Endothelial cell of umbilical vein (primary cell): ENCODE measurements around the gene COL23A1. TPM values are rescaled to one million over a fixed set of nuclear protein-coding genes. Genes with fewer than 3 reads are reported as not detected.

Experiments
- BruUV-seq: library from RNA; stranded (reverse); fragments of 400-500 nt; replicated peaks from 2 replicates; lab custom pipeline; 2021; lab: Mats Ljungman, UMichigan
- CTCF ChIA-PET: fragments of 300-600, 350-600 bp; sonication (Branson Sonifier 250); formaldehyde crosslinking; loops from one replicate; lab custom pipeline; 2021; ENCODE audit warnings: antibody characterized with exemption, inconsistent platforms; lab: Charles Lee
- POLR2A ChIA-PET: fragments of 300-600, 350-600 bp; sonication (Branson Sonifier 250); formaldehyde crosslinking; loops from one replicate; lab custom pipeline; 2021; ENCODE audit warnings: antibody characterized with exemption, inconsistent platforms; lab: Charles Lee
- DNase-seq: peaks from one replicate; pipeline ENCODE4 v3.0.0-alpha.2; 2011; ENCODE audit warnings: low read depth, low spot score
- FAIRE-seq: peaks from 2 replicates; lab custom pipeline; 2011; peaks lifted over from hg19 to GRCh38; lab: Jason Lieb, UNC
- H2AFZ ChIP-seq: 2 replicates; pipeline ENCODE4 v1.6.0; 2012; ENCODE audit warnings: low read depth, low read length, control low read depth, inconsistent platforms
- H3K27ac ChIP-seq: 2 replicates; pipeline ENCODE4 v1.5.1; 2011; ENCODE audit warnings: low read depth, mild to moderate bottlenecking, control low read depth, low read length, moderate library complexity; ENCODE audit not compliant: insufficient read depth
- H3K27me3 ChIP-seq, 2 experiments: 2 replicates each; pipeline versions ENCODE4 v1.6.0 to v1.6.1; 2011; ENCODE audit warnings: low read length in 2 of 2, mixed read lengths in 1 of 2; ENCODE audit not compliant: control insufficient read depth in 2 of 2, insufficient read depth in 2 of 2
- H3K36me3 ChIP-seq, 2 experiments: 2 replicates in 1 of 2; 3 replicates in 1 of 2; pipeline ENCODE4 v1.5.1; 2011; ENCODE audit warnings: low read length in 2 of 2, mild to moderate bottlenecking in 1 of 2, moderate library complexity in 1 of 2; ENCODE audit not compliant: control insufficient read depth in 2 of 2, insufficient read depth in 2 of 2; ENCODE audit errors: extremely low read depth in 1 of 2
- H3K4me1 ChIP-seq: 3 replicates; pipeline ENCODE4 v1.5.1; 2011; ENCODE audit warnings: mild to moderate bottlenecking, low read length; ENCODE audit not compliant: control insufficient read depth, insufficient read depth; ENCODE audit errors: extremely low read depth
- H3K4me2 ChIP-seq: 2 replicates; pipeline ENCODE4 v1.6.1; 2011; ENCODE audit warnings: low read length, control low read depth, mixed read lengths; ENCODE audit not compliant: insufficient read depth
- H3K4me3 ChIP-seq, 3 experiments: fragments of 200-600 bp in 1 of 3; sonication (generic), shearing (Covaris generic) in 1 of 3; replicated peaks in 1 of 3; 2 replicates each; pipeline ENCODE4 v1.5.1; 2011 to 2016; ENCODE audit warnings: control low read depth in 3 of 3, low read length in 3 of 3, mild to moderate bottlenecking in 2 of 3, inconsistent platforms in 1 of 3, low read depth in 1 of 3, moderate library complexity in 1 of 3; ENCODE audit not compliant: insufficient read depth in 1 of 3
- H3K79me2 ChIP-seq: 2 replicates; pipeline ENCODE4 v1.6.0; 2012; ENCODE audit warnings: low read length, inconsistent platforms; ENCODE audit not compliant: control insufficient read depth, insufficient read depth
- H3K9ac ChIP-seq: replicated peaks from 2 replicates; pipeline ENCODE3; 2011; ENCODE audit warnings: low read length, control low read depth; ENCODE audit not compliant: insufficient read depth; ENCODE audit errors: extremely low read depth
- H3K9me1 ChIP-seq: replicated peaks from 3 replicates; pipeline ENCODE4 v1.6.0; 2011; ENCODE audit warnings: mild to moderate bottlenecking, low read length; ENCODE audit not compliant: control insufficient read depth, insufficient read depth; ENCODE audit errors: extremely low read depth
- H3K9me3 ChIP-seq: replicated peaks from 2 replicates; pipeline ENCODE4 v1.5.1; 2012; ENCODE audit warnings: low read length, inconsistent platforms; ENCODE audit not compliant: control insufficient read depth, insufficient read depth
- H4K20me1 ChIP-seq: replicated peaks from 2 replicates; pipeline ENCODE3; 2011; ENCODE audit warnings: mild to moderate bottlenecking, low read length; ENCODE audit not compliant: control insufficient read depth, insufficient read depth; ENCODE audit errors: extremely low read depth
- CTCF ChIP-seq, 2 donors: IDR thresholded peaks; 1 replicate in 1 of 2; 2 replicates in 1 of 2; pipeline ENCODE4 v1.5.1; 2011; ENCODE audit warnings: low read length in 2 of 2, mild to moderate bottlenecking in 2 of 2, moderate library complexity in 2 of 2, control low read depth in 1 of 2, inconsistent platforms in 1 of 2, low read depth in 1 of 2; ENCODE audit not compliant: insufficient read depth in 1 of 2; ENCODE audit errors: extremely low read depth in 1 of 2
- EZH2 ChIP-seq: IDR thresholded peaks from 2 replicates; pipeline ENCODE4 v1.6.1; 2012; ENCODE audit warnings: borderline replicate concordance, low read depth, mild to moderate bottlenecking, moderate library complexity, low read length, inconsistent platforms; ENCODE audit not compliant: severe bottlenecking
- FOS ChIP-seq: IDR thresholded peaks from 2 replicates; pipeline ENCODE4 v1.6.1; 2011; ENCODE audit warnings: mild to moderate bottlenecking, low read length, moderate library complexity, borderline replicate concordance; ENCODE audit not compliant: insufficient read depth
- GATA2 ChIP-seq: IDR thresholded peaks from 2 replicates; pipeline ENCODE4 v1.7.0; 2011; ENCODE audit warnings: low read depth, mild to moderate bottlenecking, moderate library complexity, mixed read lengths, low read length; ENCODE audit not compliant: insufficient read length, insufficient read depth
- JUN ChIP-seq: IDR thresholded peaks from 2 replicates; pipeline ENCODE4 v1.6.1; 2011; ENCODE audit warnings: borderline replicate concordance, low read depth; ENCODE audit not compliant: insufficient read length, insufficient read depth
- MAX ChIP-seq: IDR thresholded peaks from 2 replicates; pipeline ENCODE4 v1.6.1; 2011; ENCODE audit not compliant: insufficient read depth, insufficient read length
- MYC ChIP-seq: IDR thresholded peaks from one replicate; pipeline ENCODE4 v1.6.1; 2011; ENCODE audit warnings: mild to moderate bottlenecking, low read depth, low read length
- POLR2A ChIP-seq: IDR thresholded peaks from 2 replicates; pipeline ENCODE4 v1.6.1; 2012; ENCODE audit warnings: low read depth, mild to moderate bottlenecking, control low read depth, low read length
- POLR2AphosphoS5 ChIP-seq: IDR thresholded peaks from 2 replicates; pipeline ENCODE4 v1.6.1; 2012; ENCODE audit warnings: low read depth, mild to moderate bottlenecking, control low read depth, low read length, moderate library complexity; ENCODE audit not compliant: insufficient read depth
- dilution Hi-C: fragments of 300-500 bp; cut with MboI; formaldehyde crosslinking; loops from one replicate; pipeline ENCODE4 v1.15.0; 2019; ENCODE audit warnings: low sequenced_read_pairs; ENCODE audit not compliant: extremely low pct_ligation_motif_present
- intact Hi-C: fragments of 100-400 bp; cut with micrococcal nuclease; formaldehyde crosslinking; loops from one replicate; pipeline ENCODE4 v1.10.0; 2022
- polyA plus RNA-seq, 4 experiments: library from polyadenylated mRNA; depleted of rRNA in 3 of 4; stranded (reverse) in 3 of 4; unstranded in 1 of 4; fragments of >200 nt; gene quantifications; 2 replicates each; pipeline versions ENCODE4 v1.2.1 to v1.2.3, GENCODE V29; 2011 to 2012; ENCODE audit warnings: missing spikeins in 1 of 4
- total RNA-seq: library from RNA; stranded (reverse); gene quantifications from 2 replicates; pipeline ENCODE4 v1.2.3, GENCODE V29; 2021

The COL23A1 gene
- total and polyA plus RNA-seq, 2 donors (not counting 3 experiments of a cell fraction or from before 2014, with no cell fraction given), result not detected

- H3K4me1 ChIP-seq, result no peaks in the 10 kb centered on the region
- CTCF ChIA-PET, result no interaction called here
- BruUV-seq, result no TSS peak
Observed at GRCh38 chr5:178341091-178341850, 248.9 kb downstream of the COL23A1 start.

More at GRCh38 chr5:178341091-178341850, 248.9 kb downstream of the COL23A1 start:
- Histone ChIP-seq H2AFZ (no peak overlapping the region), H3K4me2 (no peak overlapping the region), H3K9me3 (no peaks in the 10 kb centered on the region), H3K9me1 (no peaks in the 10 kb centered on the region), H3K36me3 (no peaks in the 10 kb centered on the region), H3K27ac (no peak overlapping the region), H4K20me1 (no peaks in the 10 kb centered on the region), H3K79me2 (no peaks in the 10 kb centered on the region), H3K9ac (no peak overlapping the region), H3K27me3 (no peaks in the 10 kb centered on the region), H3K4me3 (no peak overlapping the region)
- DNase-seq, result no peak
- TF ChIP-seq FOS, result no peak
- no peak for TF ChIP-seq JUN
- TF ChIP-seq MAX, result no peak
- TF ChIP-seq GATA2, result no peak
- TF ChIP-seq MYC, result no peak
- no peak for TF ChIP-seq CTCF (IDR thresholded peaks at IDR 0.05; ENCODE audit: extremely low read depth in 1 of 2, insufficient read depth in 1 of 2, low read depth in 1 of 2, low read length in 2 of 2)
- no peak for TF ChIP-seq EZH2
- TF ChIP-seq POLR2AphosphoS5, result no peak
- no peak for TF ChIP-seq POLR2A
- intact Hi-C loops, result no loop called here
- no peak for FAIRE-seq
- POLR2A ChIA-PET, result no interaction called here
- dilution Hi-C loops, result no loop called here
